DOHH2 (cell line): Measurements from ENCODE around the gene COL12A1.

Experiments used
- H3F3A ChIP-seq: fragments of 200-600 bp; sonication (generic), shearing (Covaris generic); 2 replicates; pipeline ENCODE4 v1.6.0; 2016; ENCODE audit warnings: antibody characterized with exemption, mild to moderate bottlenecking; ENCODE audit not compliant: control insufficient read depth, insufficient read depth
- H3K27ac ChIP-seq: fragments of 200-600 bp; sonication (generic); 2 replicates; pipeline ENCODE4 v1.5.1; 2014; ENCODE audit warnings: low read depth, mild to moderate bottlenecking, low read length, moderate library complexity
- H3K27me3 ChIP-seq: fragments of 200-600 bp; sonication (generic); 2 replicates; pipeline ENCODE4 v1.6.1; 2014; ENCODE audit warnings: mild to moderate bottlenecking, low read length, mixed read lengths; ENCODE audit not compliant: control insufficient read depth
- H3K36me3 ChIP-seq: fragments of 200-600 bp; sonication (generic); 2 replicates; pipeline ENCODE4 v1.6.1; 2014; ENCODE audit warnings: mild to moderate bottlenecking, low read length, moderate library complexity, mixed read lengths; ENCODE audit not compliant: control insufficient read depth
- H3K4me1 ChIP-seq: fragments of 200-600 bp; sonication (generic); 2 replicates; pipeline ENCODE4 v1.6.1; 2014; ENCODE audit warnings: mild to moderate bottlenecking, low read length, mixed read lengths; ENCODE audit not compliant: control insufficient read depth
- H3K4me2 ChIP-seq: fragments of 200-600 bp; sonication (generic); 2 replicates; pipeline ENCODE4 v1.6.0; 2014; ENCODE audit warnings: mild to moderate bottlenecking, low read length, moderate library complexity
- H3K4me3 ChIP-seq: fragments of 200-600 bp; sonication (generic); 2 replicates; pipeline ENCODE4 v1.5.1; 2014; ENCODE audit warnings: mild to moderate bottlenecking, low read length, mixed read lengths
- H3K79me2 ChIP-seq: fragments of 200-600 bp; sonication (generic); 2 replicates; pipeline ENCODE4 v1.6.1; 2014; ENCODE audit warnings: mild to moderate bottlenecking, low read length, mixed read lengths; ENCODE audit not compliant: control insufficient read depth
- H3K9me2 ChIP-seq: fragments of 200-600 bp; sonication (generic); replicated peaks from 2 replicates; pipeline ENCODE4 v1.6.1; 2014; ENCODE audit warnings: mild to moderate bottlenecking, low read length, mixed read lengths; ENCODE audit not compliant: control insufficient read depth
- H3K9me3 ChIP-seq: fragments of 200-600 bp; sonication (generic); 2 replicates; pipeline ENCODE4 v1.6.1; 2014; ENCODE audit warnings: antibody characterized with exemption, low read length, mixed read lengths; ENCODE audit not compliant: control insufficient read depth, insufficient read depth
- H4K20me1 ChIP-seq: fragments of 200-600 bp; sonication (generic); 2 replicates; pipeline ENCODE4 v1.6.0; 2014; ENCODE audit warnings: low read depth, mild to moderate bottlenecking, antibody characterized with exemption, low read length, moderate library complexity; ENCODE audit not compliant: control insufficient read depth, insufficient read depth
- CTCF ChIP-seq: fragments of 200-600 bp; sonication (generic); IDR thresholded peaks from one replicate; pipeline ENCODE4 v1.5.1; 2014; ENCODE audit warnings: antibody characterized with exemption, mild to moderate bottlenecking, low read depth, low read length; ENCODE audit not compliant: poor library complexity, severe bottlenecking
- EZH2phosphoT487 ChIP-seq: fragments of 200-600 bp; sonication (generic); IDR thresholded peaks from 2 replicates; pipeline ENCODE4 v1.6.1; 2017; ENCODE audit warnings: borderline replicate concordance, mild to moderate bottlenecking, antibody characterized with exemption, low read length, moderate library complexity, mixed read lengths

The COL12A1 gene

DNA sequence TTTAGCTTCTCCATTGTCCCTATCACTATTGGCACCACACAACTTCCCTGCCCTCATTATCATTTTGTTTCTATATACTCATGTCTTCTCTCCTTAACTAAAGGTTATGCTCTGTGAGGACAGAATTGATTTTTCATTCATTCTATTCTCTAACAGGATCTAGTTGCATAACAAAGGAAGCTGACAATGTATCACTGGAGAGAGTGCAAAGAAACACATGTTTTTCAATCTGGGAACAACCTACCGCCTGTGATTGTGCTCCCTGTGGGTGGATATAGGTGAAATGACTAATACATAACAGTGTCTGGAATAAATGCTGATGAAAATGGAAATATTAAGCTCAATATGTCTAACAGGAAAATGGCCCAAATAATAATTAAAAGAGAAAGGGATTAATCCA, 56.6 kb downstream of the COL12A1 start:
- Histone ChIP-seq H3K4me2 (no peak overlapping the region), H3K4me1 (no peaks in the 10 kb centered on the region), H4K20me1 (no peaks in the 10 kb centered on the region), H3K27me3 (no peaks in the 10 kb centered on the region), H3K36me3 (no peaks in the 10 kb centered on the region), H3K4me3 (no peak overlapping the region), H3K79me2 (no peaks in the 10 kb centered on the region), H3K27ac (no peak overlapping the region), H3K9me2 (no peaks in the 10 kb centered on the region), H3F3A (no peaks in the 10 kb centered on the region), H3K9me3 (no peaks in the 10 kb centered on the region)
- TF ChIP-seq CTCF (no peak), EZH2phosphoT487 (no peak)

DNA sequence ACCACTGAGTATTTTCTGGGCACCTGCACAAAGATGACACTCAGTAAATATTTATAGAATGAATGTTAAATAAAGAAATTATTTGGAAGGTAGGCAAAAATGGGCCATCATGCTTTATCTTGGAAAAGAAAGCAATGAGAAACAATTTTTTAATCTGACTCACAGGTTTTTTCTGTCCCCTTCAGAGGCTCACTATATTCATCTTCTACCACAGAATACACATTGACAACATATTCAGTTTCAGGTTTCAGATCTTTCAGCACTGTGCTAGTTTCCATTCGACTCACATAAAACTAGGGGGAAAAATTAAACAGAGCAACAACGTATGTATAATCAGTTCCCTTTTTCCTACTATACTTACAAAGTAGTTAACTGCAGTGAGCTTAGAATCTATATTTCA, 58.3 kb downstream of the COL12A1 start:
- no peaks in the 10 kb centered on the region for H3K36me3 ChIP-seq
- no peaks in the 10 kb centered on the region for H3K9me3 ChIP-seq
- no peak overlapping the region for H3K4me2 ChIP-seq
- no peaks in the 10 kb centered on the region for H3F3A ChIP-seq
- no peaks in the 10 kb centered on the region for H4K20me1 ChIP-seq
- H3K79me2 ChIP-seq, result no peaks in the 10 kb centered on the region
- no peaks in the 10 kb centered on the region for H3K27me3 ChIP-seq
- TF ChIP-seq EZH2phosphoT487 (no peak), CTCF (no peak)
- no peak overlapping the region for H3K4me3 ChIP-seq
- H3K27ac ChIP-seq, result no peak overlapping the region
- H3K9me2 ChIP-seq, result no peaks in the 10 kb centered on the region
- H3K4me1 ChIP-seq, result no peaks in the 10 kb centered on the region

DNA sequence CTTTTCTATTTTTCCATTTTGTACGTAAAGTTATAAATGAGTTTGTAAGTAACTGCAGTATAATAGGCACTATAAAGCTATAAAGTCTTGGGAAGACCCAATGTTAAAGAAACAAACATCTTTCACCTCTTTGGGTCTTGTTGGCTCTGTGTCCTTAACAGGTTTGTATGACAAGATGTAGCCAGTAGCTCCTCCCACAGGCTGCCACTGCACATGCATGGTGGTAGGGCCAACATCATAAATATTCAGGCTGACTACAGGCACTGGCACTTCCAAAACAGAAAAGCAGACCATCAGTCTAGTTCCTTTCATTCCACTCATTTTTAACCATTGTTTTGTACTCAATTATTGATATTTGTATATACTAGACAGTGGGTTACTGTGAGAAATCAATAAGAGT, 59.9 kb downstream of the COL12A1 start:
- Histone ChIP-seq H3K27me3 (no peaks in the 10 kb centered on the region), H4K20me1 (no peaks in the 10 kb centered on the region), H3K79me2 (no peaks in the 10 kb centered on the region), H3K9me2 (no peaks in the 10 kb centered on the region), H3K36me3 (no peaks in the 10 kb centered on the region), H3F3A (no peaks in the 10 kb centered on the region), H3K4me1 (no peaks in the 10 kb centered on the region), H3K27ac (no peak overlapping the region), H3K4me2 (no peak overlapping the region), H3K4me3 (no peak overlapping the region), H3K9me3 (no peaks in the 10 kb centered on the region)
- TF ChIP-seq CTCF, result no peak
- TF ChIP-seq EZH2phosphoT487, result no peak

GRCh38 chr6:75145211-75145610, 60.6 kb downstream of the COL12A1 start:
- Histone ChIP-seq H3K79me2 (no peaks in the 10 kb centered on the region), H3K4me1 (no peaks in the 10 kb centered on the region), H3K4me3 (no peak overlapping the region), H3K9me2 (no peaks in the 10 kb centered on the region), H3K4me2 (no peak overlapping the region), H3K27me3 (no peaks in the 10 kb centered on the region), H3K27ac (no peak overlapping the region), H3K36me3 (no peaks in the 10 kb centered on the region), H4K20me1 (no peaks in the 10 kb centered on the region), H3F3A (no peaks in the 10 kb centered on the region), H3K9me3 (no peaks in the 10 kb centered on the region)
- TF ChIP-seq CTCF (no peak), EZH2phosphoT487 (no peak)
